A673 (cell line): ENCODE data around the gene ANTXRL.

ENCODE experiments used
- CTCF ChIP-seq: fragments of 300-800, 200-600 bp; sonication (generic); conservative IDR thresholded peaks from 2 replicates; pipeline ENCODE4 v1.5.1; 2017; ENCODE audit warnings: low read depth, mild to moderate bottlenecking, antibody characterized with exemption, low read length, moderate library complexity, mixed read lengths
- EZH2 ChIP-seq: fragments of 200-600 bp; sonication (generic); IDR thresholded peaks from 2 replicates; pipeline ENCODE4 v1.6.1; 2017; ENCODE audit warnings: borderline replicate concordance, low read depth, mild to moderate bottlenecking, mixed read lengths, antibody characterized with exemption, low read length; ENCODE audit not compliant: poor library complexity, severe bottlenecking

DNA sequence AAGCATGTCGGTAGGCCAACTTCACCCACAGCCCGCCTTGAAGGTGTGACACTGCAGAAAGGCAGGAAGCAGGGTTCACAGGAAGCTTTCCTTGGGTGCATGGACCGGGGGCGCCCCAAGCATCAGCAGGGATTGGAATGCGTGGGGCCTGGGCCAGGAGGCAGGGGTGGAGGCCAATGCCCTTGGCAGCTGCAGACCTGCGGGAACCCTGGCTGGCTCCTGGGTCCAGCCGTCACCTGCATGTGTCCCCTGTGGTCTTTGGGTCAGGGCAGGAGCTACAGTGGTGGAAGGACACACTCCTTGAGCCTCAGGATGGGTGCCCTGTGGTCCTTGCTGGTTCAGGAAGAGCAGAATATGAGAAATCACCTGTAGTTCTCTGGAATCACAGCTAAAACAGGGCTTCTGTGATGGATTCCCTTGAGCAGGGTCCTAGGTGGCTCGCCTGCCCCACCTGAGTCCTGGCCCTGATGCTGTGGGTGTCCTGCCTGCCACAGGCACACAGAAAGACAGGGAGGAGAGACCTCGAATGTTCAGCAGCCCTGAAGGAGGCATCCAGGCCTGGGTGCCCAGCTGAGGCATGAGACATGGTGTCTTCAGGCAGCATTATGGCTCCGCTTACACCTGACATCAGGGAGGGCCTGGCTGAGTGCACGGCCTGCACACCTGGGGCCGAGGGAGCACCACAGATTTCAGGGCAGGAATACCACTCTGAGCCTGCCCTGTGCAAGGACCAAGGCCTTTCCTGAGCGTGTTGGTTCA lies 15.1 kb downstream of the ANTXRL start:
- TF ChIP-seq EZH2: no peak
- TF ChIP-seq CTCF: no peak
